Testis (tissue), 3 donors: ENCODE data around the gene PTPA. TPM values are rescaled to one million over a fixed set of nuclear protein-coding genes. Genes with fewer than 3 reads are reported as not detected.

Experiments
- DNase-seq: peaks from one replicate; pipeline ENCODE4 v3.0.0-alpha.2; 2019
- H3K27ac ChIP-seq, 2 donors: fragments of 200-600 bp; sonication (generic); one replicate each; pipeline ENCODE4 v1.5.1; 2019
- H3K27me3 ChIP-seq: fragments of 200-600 bp; sonication (generic); one replicate; pipeline ENCODE4 v1.5.1; 2019
- H3K36me3 ChIP-seq: fragments of 200-600 bp; sonication (generic); one replicate; pipeline ENCODE4 v1.5.1; 2017; ENCODE audit warnings: low read depth; ENCODE audit errors: missing control alignments
- H3K4me1 ChIP-seq: fragments of 200-600 bp; sonication (generic); one replicate; pipeline ENCODE4 v1.5.1; 2019
- H3K4me3 ChIP-seq, 2 donors: fragments of 200-600 bp; sonication (generic); one replicate each; pipeline ENCODE4 v1.5.1; 2017 to 2019
- H3K9me3 ChIP-seq: fragments of 200-600 bp; sonication (generic); one replicate; pipeline ENCODE4 v1.5.1; 2017
- CTCF ChIP-seq, 3 experiments: fragments of 450-650 bp in 2 of 3; fragments of 200-600 bp in 1 of 3; sonication (generic) in 1 of 3; IDR thresholded peaks; one replicate each; pipeline ENCODE4 v1.5.1; 2016 to 2019; ENCODE audit warnings: antibody characterized with exemption in 3 of 3, mild to moderate bottlenecking in 2 of 3, moderate library complexity in 1 of 3
- POLR2A ChIP-seq: fragments of 450-650 bp; IDR thresholded peaks from one replicate; pipeline ENCODE4 v1.6.1; 2017; ENCODE audit warnings: antibody characterized with exemption, mild to moderate bottlenecking, moderate library complexity
- WGBS, 2 donors: methylation state at CpG; one replicate each; pipeline ENCODE4 v1.1.5; 2018; 5-methylcytosine and 5-hydroxymethylcytosine counted together
- intact Hi-C: fragments of 100-400 bp; cut with DNase I; formaldehyde crosslinking; loops from one replicate; pipeline ENCODE4 v1.15.1; 2023; ENCODE audit warnings: low total_unique reads
- polyA plus RNA-seq: library from polyadenylated mRNA; stranded (reverse); fragments of 350-450 nt; fragmentation: Illumina TruSeq; extraction: RNeasy Lipid Tissue Mini Kit (QIAGEN cat#74804); gene quantifications from one replicate; pipeline ENCODE4 v1.2.3, GENCODE V29; 2014; ENCODE audit warnings: low read depth, low replicate concordance; ENCODE audit not compliant: insufficient read depth
- total RNA-seq, 2 donors: library from RNA; depleted of rRNA; stranded (reverse); fragments of >200 nt; gene quantifications; one replicate each; pipeline ENCODE4 v1.2.3, GENCODE V29; 2016

PTPA gene
- total and polyA plus RNA-seq, 3 donors from 2014 or later: 163 to 268 (median 177) TPM

GRCh38 chr9:129183495-129184218 lies 72.4 kb downstream of the PTPA start:
- DNase-seq: no peak
- Histone ChIP-seq H3K36me3 (no peaks in the 10 kb centered on the region), H3K4me3 (no peak overlapping the region), H3K9me3 (no peaks in the 10 kb centered on the region), H3K27ac (no peak overlapping the region), H3K4me1 (peaks cover 8% of the 10 kb centered on the region), H3K27me3 (no peaks in the 10 kb centered on the region)
- 50 to 68% methylated on average over 6 of the region's 6 CpGs for WGBS, 2 donors
- TF ChIP-seq POLR2A (no peak), CTCF (IDR thresholded peaks at IDR 0.05) (no peak)
- intact Hi-C loops: no loop called here

- TF ChIP-seq POLR2A: no peak
- TF ChIP-seq CTCF (IDR thresholded peaks at IDR 0.05): no peak
- no peak overlapping the region for H3K4me3 ChIP-seq
- no peaks in the 10 kb centered on the region for H3K27me3 ChIP-seq
- H3K27ac ChIP-seq: peak overlapping the region in 1 of 2 donors; percentile 29
- H3K36me3 ChIP-seq: no peaks in the 10 kb centered on the region
- no peaks in the 10 kb centered on the region for H3K9me3 ChIP-seq
- peaks cover 8% of the 10 kb centered on the region for H3K4me1 ChIP-seq
- WGBS, 2 donors: 60 to 69% methylated on average over 7 of the region's 7 CpGs
- intact Hi-C loops: no loop called here
- DNase-seq: no peak
Measured at GRCh38 chr9:129184219-129184524, 73.0 kb downstream of the PTPA start.

GRCh38 chr9:129184596-129185122 lies 73.4 kb downstream of the PTPA start:
- Histone ChIP-seq H3K4me3 (no peak overlapping the region), H3K9me3 (no peaks in the 10 kb centered on the region), H3K36me3 (no peaks in the 10 kb centered on the region), H3K27me3 (no peaks in the 10 kb centered on the region), H3K27ac (peak overlapping the region in 1 of 2 donors; percentile 29), H3K4me1 (peaks cover 8% of the 10 kb centered on the region)
- 31 to 53% methylated on average over 9 of the region's 9 CpGs for WGBS, 2 donors
- DNase-seq: no peak
- intact Hi-C loops: no loop called here
- TF ChIP-seq POLR2A (no peak), CTCF (IDR thresholded peaks at IDR 0.05) (no peak)

- Histone ChIP-seq H3K27me3 (no peaks in the 10 kb centered on the region), H3K36me3 (no peaks in the 10 kb centered on the region), H3K4me1 (peaks cover 8% of the 10 kb centered on the region), H3K4me3 (no peak overlapping the region), H3K9me3 (no peaks in the 10 kb centered on the region), H3K27ac (no peak overlapping the region)
- WGBS, 2 donors: 91 to 94% methylated on average over 6 of the region's 6 CpGs
- no peak for DNase-seq
- TF ChIP-seq POLR2A (no peak), CTCF (IDR thresholded peaks at IDR 0.05) (no peak)
- intact Hi-C loops: no loop called here
Measured at GRCh38 chr9:129185402-129185801, 74.2 kb downstream of the PTPA start.

GRCh38 chr9:129185991-129186390 lies 74.8 kb downstream of the PTPA start:
- DNase-seq: no peak
- TF ChIP-seq CTCF (IDR thresholded peaks at IDR 0.05): no peak
- no peak for TF ChIP-seq POLR2A
- Histone ChIP-seq H3K36me3 (no peaks in the 10 kb centered on the region), H3K9me3 (no peaks in the 10 kb centered on the region), H3K27me3 (no peaks in the 10 kb centered on the region), H3K27ac (no peak overlapping the region), H3K4me3 (no peak overlapping the region), H3K4me1 (peaks cover 8% of the 10 kb centered on the region)
- WGBS, 2 donors: 75 to 86% methylated on average over 9 to 10 of the region's 10 CpGs
- intact Hi-C loops: no loop called here
